ENCODE measurements around the gene F10. TPM values are rescaled to one million over a fixed set of nuclear protein-coding genes. Genes with fewer than 3 reads are reported as not detected.

F10 gene
- total and polyA plus RNA-seq, 2 of the 13 experiments (the other 11 are each of a cell fraction or from before 2014, with no cell fraction given), result 58.4 to 237 TPM

DNA sequence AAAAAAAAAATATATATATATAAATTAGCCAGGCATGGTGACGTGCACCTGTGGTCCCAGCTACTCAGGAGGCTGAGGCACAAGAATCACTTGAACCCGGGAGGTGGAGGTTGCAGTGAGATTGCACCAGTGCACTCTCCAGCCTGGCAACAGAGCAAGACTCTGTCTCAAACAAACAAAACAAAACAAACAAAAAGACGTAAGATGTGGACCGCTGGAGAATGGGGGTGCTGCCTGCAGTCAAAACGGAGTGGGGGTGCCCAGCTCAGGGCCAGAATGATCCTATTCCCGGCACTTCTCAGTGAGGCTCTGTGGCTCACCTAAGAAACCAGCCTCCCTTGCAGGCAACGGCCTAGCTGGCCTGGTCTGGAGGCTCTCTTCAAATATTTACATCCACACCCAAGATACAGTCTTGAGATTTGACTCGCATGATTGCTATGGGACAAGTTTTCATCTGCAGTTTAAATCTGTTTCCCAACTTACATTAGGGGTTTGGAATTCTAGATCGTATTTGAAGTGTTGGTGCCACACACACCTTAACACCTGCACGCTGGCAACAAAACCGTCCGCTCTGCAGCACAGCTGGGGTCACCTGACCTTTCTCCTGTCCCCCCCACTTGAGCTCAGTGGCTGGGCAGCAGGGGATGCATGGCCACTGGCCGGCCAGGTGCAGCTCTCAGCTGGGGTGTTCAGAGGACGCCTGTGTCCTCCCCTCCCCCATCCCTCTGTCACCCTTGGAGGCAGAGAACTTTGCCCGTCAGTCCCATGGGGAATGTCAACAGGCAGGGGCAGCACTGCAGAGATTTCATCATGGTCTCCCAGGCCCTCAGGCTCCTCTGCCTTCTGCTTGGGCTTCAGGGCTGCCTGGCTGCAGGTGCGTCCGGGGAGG, 17.3 kb upstream of the F10 start, which contains the start of gene F7 (continued):
- no peak for TF ChIP-seq SCMH1 (CRISPR knock-in tag; IDR thresholded peaks at IDR 0.05; ENCODE audit: borderline replicate concordance)
- peak; percentile 34; the same call in 1 of the 2 replicates for TF ChIP-seq RBFOX2 (IDR thresholded peaks at IDR 0.05; ENCODE audit: low read depth, low read length)
- peak; percentile 83; the same call in 1 of the 2 replicates for TF ChIP-seq RFXAP (CRISPR knock-in tag; IDR thresholded peaks at IDR 0.05; ENCODE audit: borderline replicate concordance)
- peak; percentile 53; the same call in 1 of the 2 replicates for TF ChIP-seq TFE3 (CRISPR knock-in tag; IDR thresholded peaks at IDR 0.05)
- TF ChIP-seq SMYD3 (CRISPR knock-in tag; IDR thresholded peaks at IDR 0.05), result 0 out of 2 replicates have a peak, but pooled peaks have one; percentile 18
- TF ChIP-seq ZNF687 (CRISPR knock-in tag; IDR thresholded peaks at IDR 0.05), result peak; percentile 97
- TF ChIP-seq HIC2 (CRISPR knock-in tag; IDR thresholded peaks at IDR 0.05; ENCODE audit: low read depth), result peak; percentile 78
- TF ChIP-seq MIXL1 (CRISPR knock-in tag; IDR thresholded peaks at IDR 0.05), result peak; percentile 64; the same call in 1 of the 2 replicates
- peak; percentile 62; the same call in 1 of the 2 replicates for TF ChIP-seq ZSCAN21 (CRISPR knock-in tag; IDR thresholded peaks at IDR 0.05; ENCODE audit: borderline replicate concordance)
- no peak for TF ChIP-seq SRSF9 (IDR thresholded peaks at IDR 0.05; ENCODE audit: borderline replicate concordance, insufficient read depth, low read depth, low read length, poor library complexity, severe bottlenecking)
- 0 out of 2 replicates have a peak, but pooled peaks have one; percentile 82 for TF ChIP-seq ZNF879 (CRISPR knock-in tag; IDR thresholded peaks at IDR 0.05)
- peak; percentile 72; the same call in 1 of the 2 replicates for TF ChIP-seq ZNF619 (CRISPR knock-in tag; IDR thresholded peaks at IDR 0.05)
- TF ChIP-seq ZGPAT (CRISPR knock-in tag; IDR thresholded peaks at IDR 0.05), result peak; percentile 90
- peak; percentile 86 for TF ChIP-seq DMAP1 (CRISPR knock-in tag; IDR thresholded peaks at IDR 0.05)
- TF ChIP-seq XRCC5 (optimal IDR thresholded peaks at IDR 0.05; ENCODE audit: low read length), result peak; percentile 63
- 0 out of 2 replicates have a peak, but pooled peaks have one; percentile 27 for TF ChIP-seq JUN (CRISPR knock-in tag; IDR thresholded peaks at IDR 0.05)
- peak; percentile 65 for TF ChIP-seq PPARG (CRISPR knock-in tag; conservative IDR thresholded peaks at IDR 0.05)
- TF ChIP-seq ZNF629 (CRISPR knock-in tag; conservative IDR thresholded peaks at IDR 0.05), result peak; percentile 50
- TF ChIP-seq ETV6 (CRISPR knock-in tag; conservative IDR thresholded peaks at IDR 0.05), result peak; percentile 76; the same call in 1 of the 2 replicates
- peak; percentile 28 for TF ChIP-seq HNRNPLL (IDR thresholded peaks at IDR 0.05; ENCODE audit: low read depth, low read length, poor library complexity, severe bottlenecking)
